ENCODE data around the gene MAN1C1.

Gene MAN1C1

GRCh38 chr1:25573591-25573930 is 43.0 kb upstream of the MAN1C1 start:
- H3K4me3 ChIP-seq (ENCODE audit: low read depth, low read length) = no peak overlapping the region
- no peak for DNase-seq (ENCODE audit: low read depth)
- TF ChIP-seq MYC (IDR thresholded peaks at IDR 0.05; ENCODE audit: low read depth, low read length) (no peak), POLR2A (IDR thresholded peaks at IDR 0.05; ENCODE audit: extremely low read depth, insufficient read length) (no peak), CTCF (IDR thresholded peaks at IDR 0.05; ENCODE audit: low read depth, low read length) (no peak), MAX (IDR thresholded peaks at IDR 0.05; ENCODE audit: low read depth, low read length) (no peak)

- TF ChIP-seq MAX (IDR thresholded peaks at IDR 0.05; ENCODE audit: low read depth, low read length) (no peak), POLR2A (IDR thresholded peaks at IDR 0.05; ENCODE audit: extremely low read depth, insufficient read length) (no peak), CTCF (IDR thresholded peaks at IDR 0.05; ENCODE audit: low read depth, low read length) (no peak), MYC (IDR thresholded peaks at IDR 0.05; ENCODE audit: low read depth, low read length) (no peak)
- DNase-seq (ENCODE audit: low read depth) = no peak
- no peak overlapping the region for H3K4me3 ChIP-seq (ENCODE audit: low read depth, low read length)
These were observed 42.6 kb upstream of the MAN1C1 start for GRCh38 chr1:25573961-25574360.

- H3K4me3 ChIP-seq (ENCODE audit: low read depth, low read length) = no peak overlapping the region
- TF ChIP-seq MYC (IDR thresholded peaks at IDR 0.05; ENCODE audit: low read depth, low read length) (no peak), MAX (IDR thresholded peaks at IDR 0.05; ENCODE audit: low read depth, low read length) (no peak), CTCF (IDR thresholded peaks at IDR 0.05; ENCODE audit: low read depth, low read length) (no peak), POLR2A (IDR thresholded peaks at IDR 0.05; ENCODE audit: extremely low read depth, insufficient read length) (no peak)
- no peak for DNase-seq (ENCODE audit: low read depth)
These were observed 41.4 kb upstream of the MAN1C1 start for GRCh38 chr1:25575191-25575590.

GRCh38 chr1:25576459-25577133 is 40.0 kb upstream of the MAN1C1 start:
- H3K4me3 ChIP-seq (ENCODE audit: low read depth, low read length) = no peak overlapping the region

GRCh38 chr1:25577134-25577920 is 39.3 kb upstream of the MAN1C1 start:
- H3K4me3 ChIP-seq (ENCODE audit: low read depth, low read length) = no peak overlapping the region
- no peak for DNase-seq (ENCODE audit: low read depth)
- no peak for TF ChIP-seq MYC (IDR thresholded peaks at IDR 0.05; ENCODE audit: low read depth, low read length)
- no peak for TF ChIP-seq MAX (IDR thresholded peaks at IDR 0.05; ENCODE audit: low read depth, low read length)
- TF ChIP-seq POLR2A (IDR thresholded peaks at IDR 0.05; ENCODE audit: extremely low read depth, insufficient read length) = no peak
- TF ChIP-seq CTCF (IDR thresholded peaks at IDR 0.05; ENCODE audit: low read depth, low read length) = no peak

More at GRCh38 chr1:25576459-25577133, 40.0 kb upstream of the MAN1C1 start:
- no peak for DNase-seq (ENCODE audit: low read depth)
- TF ChIP-seq CTCF (IDR thresholded peaks at IDR 0.05; ENCODE audit: low read depth, low read length) (no peak), POLR2A (IDR thresholded peaks at IDR 0.05; ENCODE audit: extremely low read depth, insufficient read length) (no peak), MAX (IDR thresholded peaks at IDR 0.05; ENCODE audit: low read depth, low read length) (no peak), MYC (IDR thresholded peaks at IDR 0.05; ENCODE audit: low read depth, low read length) (no peak)

Data from NB4 (cell line).